Endothelial cell of umbilical vein (primary cell): ENCODE results near the gene DAO. TPM values are rescaled to one million over a fixed set of nuclear protein-coding genes. Genes with fewer than 3 reads are reported as not detected.

Experiments used
- BruUV-seq: library from RNA; stranded (reverse); fragments of 400-500 nt; replicated peaks from 2 replicates; lab custom pipeline; 2021; lab: Mats Ljungman, UMichigan
- CTCF ChIA-PET: fragments of 300-600, 350-600 bp; sonication (Branson Sonifier 250); formaldehyde crosslinking; loops from one replicate; lab custom pipeline; 2021; ENCODE audit warnings: antibody characterized with exemption, inconsistent platforms; lab: Charles Lee
- POLR2A ChIA-PET: fragments of 300-600, 350-600 bp; sonication (Branson Sonifier 250); formaldehyde crosslinking; loops from one replicate; lab custom pipeline; 2021; ENCODE audit warnings: antibody characterized with exemption, inconsistent platforms; lab: Charles Lee
- DNase-seq: peaks from one replicate; pipeline ENCODE4 v3.0.0-alpha.2; 2011; ENCODE audit warnings: low read depth, low spot score
- FAIRE-seq: peaks from 2 replicates; lab custom pipeline; 2011; peaks lifted over from hg19 to GRCh38; lab: Jason Lieb, UNC
- H2AFZ ChIP-seq: 2 replicates; pipeline ENCODE4 v1.6.0; 2012; ENCODE audit warnings: low read depth, low read length, control low read depth, inconsistent platforms
- H3K27ac ChIP-seq: 2 replicates; pipeline ENCODE4 v1.5.1; 2011; ENCODE audit warnings: low read depth, mild to moderate bottlenecking, control low read depth, low read length, moderate library complexity; ENCODE audit not compliant: insufficient read depth
- H3K27me3 ChIP-seq, 2 experiments: 2 replicates each; pipeline versions ENCODE4 v1.6.0 to v1.6.1; 2011; ENCODE audit warnings: low read length in 2 of 2, mixed read lengths in 1 of 2; ENCODE audit not compliant: control insufficient read depth in 2 of 2, insufficient read depth in 2 of 2
- H3K36me3 ChIP-seq, 2 experiments: 2 replicates in 1 of 2; 3 replicates in 1 of 2; pipeline ENCODE4 v1.5.1; 2011; ENCODE audit warnings: low read length in 2 of 2, mild to moderate bottlenecking in 1 of 2, moderate library complexity in 1 of 2; ENCODE audit not compliant: control insufficient read depth in 2 of 2, insufficient read depth in 2 of 2; ENCODE audit errors: extremely low read depth in 1 of 2
- H3K4me1 ChIP-seq: 3 replicates; pipeline ENCODE4 v1.5.1; 2011; ENCODE audit warnings: mild to moderate bottlenecking, low read length; ENCODE audit not compliant: control insufficient read depth, insufficient read depth; ENCODE audit errors: extremely low read depth
- H3K4me2 ChIP-seq: 2 replicates; pipeline ENCODE4 v1.6.1; 2011; ENCODE audit warnings: low read length, control low read depth, mixed read lengths; ENCODE audit not compliant: insufficient read depth
- H3K4me3 ChIP-seq, 3 experiments: fragments of 200-600 bp in 1 of 3; sonication (generic), shearing (Covaris generic) in 1 of 3; replicated peaks in 1 of 3; 2 replicates each; pipeline ENCODE4 v1.5.1; 2011 to 2016; ENCODE audit warnings: control low read depth in 3 of 3, low read length in 3 of 3, mild to moderate bottlenecking in 2 of 3, inconsistent platforms in 1 of 3, low read depth in 1 of 3, moderate library complexity in 1 of 3; ENCODE audit not compliant: insufficient read depth in 1 of 3
- H3K79me2 ChIP-seq: 2 replicates; pipeline ENCODE4 v1.6.0; 2012; ENCODE audit warnings: low read length, inconsistent platforms; ENCODE audit not compliant: control insufficient read depth, insufficient read depth
- H3K9ac ChIP-seq: replicated peaks from 2 replicates; pipeline ENCODE3; 2011; ENCODE audit warnings: low read length, control low read depth; ENCODE audit not compliant: insufficient read depth; ENCODE audit errors: extremely low read depth
- H3K9me1 ChIP-seq: replicated peaks from 3 replicates; pipeline ENCODE4 v1.6.0; 2011; ENCODE audit warnings: mild to moderate bottlenecking, low read length; ENCODE audit not compliant: control insufficient read depth, insufficient read depth; ENCODE audit errors: extremely low read depth
- H3K9me3 ChIP-seq: replicated peaks from 2 replicates; pipeline ENCODE4 v1.5.1; 2012; ENCODE audit warnings: low read length, inconsistent platforms; ENCODE audit not compliant: control insufficient read depth, insufficient read depth
- H4K20me1 ChIP-seq: replicated peaks from 2 replicates; pipeline ENCODE3; 2011; ENCODE audit warnings: mild to moderate bottlenecking, low read length; ENCODE audit not compliant: control insufficient read depth, insufficient read depth; ENCODE audit errors: extremely low read depth
- CTCF ChIP-seq, 2 donors: IDR thresholded peaks; 1 replicate in 1 of 2; 2 replicates in 1 of 2; pipeline ENCODE4 v1.5.1; 2011; ENCODE audit warnings: low read length in 2 of 2, mild to moderate bottlenecking in 2 of 2, moderate library complexity in 2 of 2, control low read depth in 1 of 2, inconsistent platforms in 1 of 2, low read depth in 1 of 2; ENCODE audit not compliant: insufficient read depth in 1 of 2; ENCODE audit errors: extremely low read depth in 1 of 2
- EZH2 ChIP-seq: IDR thresholded peaks from 2 replicates; pipeline ENCODE4 v1.6.1; 2012; ENCODE audit warnings: borderline replicate concordance, low read depth, mild to moderate bottlenecking, moderate library complexity, low read length, inconsistent platforms; ENCODE audit not compliant: severe bottlenecking
- FOS ChIP-seq: IDR thresholded peaks from 2 replicates; pipeline ENCODE4 v1.6.1; 2011; ENCODE audit warnings: mild to moderate bottlenecking, low read length, moderate library complexity, borderline replicate concordance; ENCODE audit not compliant: insufficient read depth
- GATA2 ChIP-seq: IDR thresholded peaks from 2 replicates; pipeline ENCODE4 v1.7.0; 2011; ENCODE audit warnings: low read depth, mild to moderate bottlenecking, moderate library complexity, mixed read lengths, low read length; ENCODE audit not compliant: insufficient read length, insufficient read depth
- JUN ChIP-seq: IDR thresholded peaks from 2 replicates; pipeline ENCODE4 v1.6.1; 2011; ENCODE audit warnings: borderline replicate concordance, low read depth; ENCODE audit not compliant: insufficient read length, insufficient read depth
- MAX ChIP-seq: IDR thresholded peaks from 2 replicates; pipeline ENCODE4 v1.6.1; 2011; ENCODE audit not compliant: insufficient read depth, insufficient read length
- MYC ChIP-seq: IDR thresholded peaks from one replicate; pipeline ENCODE4 v1.6.1; 2011; ENCODE audit warnings: mild to moderate bottlenecking, low read depth, low read length
- POLR2A ChIP-seq: IDR thresholded peaks from 2 replicates; pipeline ENCODE4 v1.6.1; 2012; ENCODE audit warnings: low read depth, mild to moderate bottlenecking, control low read depth, low read length
- POLR2AphosphoS5 ChIP-seq: IDR thresholded peaks from 2 replicates; pipeline ENCODE4 v1.6.1; 2012; ENCODE audit warnings: low read depth, mild to moderate bottlenecking, control low read depth, low read length, moderate library complexity; ENCODE audit not compliant: insufficient read depth
- dilution Hi-C: fragments of 300-500 bp; cut with MboI; formaldehyde crosslinking; loops from one replicate; pipeline ENCODE4 v1.15.0; 2019; ENCODE audit warnings: low sequenced_read_pairs; ENCODE audit not compliant: extremely low pct_ligation_motif_present
- intact Hi-C: fragments of 100-400 bp; cut with micrococcal nuclease; formaldehyde crosslinking; loops from one replicate; pipeline ENCODE4 v1.10.0; 2022
- polyA plus RNA-seq, 4 experiments: library from polyadenylated mRNA; depleted of rRNA in 3 of 4; stranded (reverse) in 3 of 4; unstranded in 1 of 4; fragments of >200 nt; gene quantifications; 2 replicates each; pipeline versions ENCODE4 v1.2.1 to v1.2.3, GENCODE V29; 2011 to 2012; ENCODE audit warnings: missing spikeins in 1 of 4
- total RNA-seq: library from RNA; stranded (reverse); gene quantifications from 2 replicates; pipeline ENCODE4 v1.2.3, GENCODE V29; 2021

DAO gene
- total and polyA plus RNA-seq, 2 donors (not counting 3 experiments of a cell fraction or from before 2014, with no cell fraction given): not detected

- FAIRE-seq (no peak), DNase-seq (no peak)
- no peaks in the 10 kb centered on the region for H3K36me3 ChIP-seq
- no TSS peak for BruUV-seq
- H3K27me3 ChIP-seq: peaks cover 0 to 2% of the 10 kb centered on the region in 2 experiments
- intact Hi-C loops (no loop called here), dilution Hi-C loops (no loop called here)
- no peak overlapping the region for H3K9ac ChIP-seq
- no peak overlapping the region for H3K27ac ChIP-seq
- H3K4me3 ChIP-seq: no peak overlapping the region
- no peaks in the 10 kb centered on the region for H3K4me1 ChIP-seq
- CTCF ChIA-PET: interaction anchor here (2.3 kb wide), 1 partner anchor 10 kb away, joined by 9 read pairs; no protein-coding TSS in a partner anchor
- H3K79me2 ChIP-seq: no peaks in the 10 kb centered on the region
- no peak overlapping the region for H3K4me2 ChIP-seq
- H2AFZ ChIP-seq: no peak overlapping the region
- H3K9me3 ChIP-seq: no peaks in the 10 kb centered on the region
- H3K9me1 ChIP-seq: no peaks in the 10 kb centered on the region
- TF ChIP-seq EZH2: no peak
- TF ChIP-seq CTCF (IDR thresholded peaks at IDR 0.05; ENCODE audit: extremely low read depth in 1 of 2, insufficient read depth in 1 of 2, low read depth in 1 of 2, low read length in 2 of 2): no peak
- no peak for TF ChIP-seq MAX
- no peak for TF ChIP-seq GATA2
- TF ChIP-seq POLR2A: no peak
- TF ChIP-seq JUN: no peak
- no peak for TF ChIP-seq FOS
- TF ChIP-seq POLR2AphosphoS5: no peak
- TF ChIP-seq MYC: no peak
- no peaks in the 10 kb centered on the region for H4K20me1 ChIP-seq
- POLR2A ChIA-PET: no interaction called here
Measured at GRCh38 chr12:108940138-108940537, 60.2 kb downstream of the DAO start.
